Measurements from ENCODE around the gene SUSD1. TPM values are rescaled to one million over a fixed set of nuclear protein-coding genes. Genes with fewer than 3 reads are reported as not detected.

The SUSD1 gene
- total RNA-seq, 4 donors from 2014 or later, result 9.5 to 17.3 (median 13.6) TPM

GRCh38 chr9:112009656-112010055, 165.4 kb downstream of the SUSD1 start:
- intact Hi-C loops (cut with DNase I), result no loop called here
- TF ChIP-seq POLR2A (IDR thresholded peaks at IDR 0.05), result no peak
- TF ChIP-seq, protein P1, sequence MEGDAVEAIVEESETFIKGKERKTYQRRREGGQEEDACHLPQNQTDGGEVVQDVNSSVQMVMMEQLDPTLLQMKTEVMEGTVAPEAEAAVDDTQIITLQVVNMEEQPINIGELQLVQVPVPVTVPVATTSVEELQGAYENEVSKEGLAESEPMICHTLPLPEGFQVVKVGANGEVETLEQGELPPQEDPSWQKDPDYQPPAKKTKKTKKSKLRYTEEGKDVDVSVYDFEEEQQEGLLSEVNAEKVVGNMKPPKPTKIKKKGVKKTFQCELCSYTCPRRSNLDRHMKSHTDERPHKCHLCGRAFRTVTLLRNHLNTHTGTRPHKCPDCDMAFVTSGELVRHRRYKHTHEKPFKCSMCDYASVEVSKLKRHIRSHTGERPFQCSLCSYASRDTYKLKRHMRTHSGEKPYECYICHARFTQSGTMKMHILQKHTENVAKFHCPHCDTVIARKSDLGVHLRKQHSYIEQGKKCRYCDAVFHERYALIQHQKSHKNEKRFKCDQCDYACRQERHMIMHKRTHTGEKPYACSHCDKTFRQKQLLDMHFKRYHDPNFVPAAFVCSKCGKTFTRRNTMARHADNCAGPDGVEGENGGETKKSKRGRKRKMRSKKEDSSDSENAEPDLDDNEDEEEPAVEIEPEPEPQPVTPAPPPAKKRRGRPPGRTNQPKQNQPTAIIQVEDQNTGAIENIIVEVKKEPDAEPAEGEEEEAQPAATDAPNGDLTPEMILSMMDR (IDR thresholded peaks at IDR 0.05), result no peak
- WGBS, 2 donors, result 94% methylated on average over 3 of the region's 3 CpGs
- Histone ChIP-seq H3K27me3 (no peaks in the 10 kb centered on the region), H3K4me3 (replicated peaks in 1 of 3) (no peak overlapping the region), H3K9me3 (no peaks in the 10 kb centered on the region), H3K4me1 (peaks cover 14 to 19% of the 10 kb centered on the region in 2 donors), H3K27ac (no peak overlapping the region), H3K36me3 (no peaks in the 10 kb centered on the region)
- no peak for DNase-seq

DNA sequence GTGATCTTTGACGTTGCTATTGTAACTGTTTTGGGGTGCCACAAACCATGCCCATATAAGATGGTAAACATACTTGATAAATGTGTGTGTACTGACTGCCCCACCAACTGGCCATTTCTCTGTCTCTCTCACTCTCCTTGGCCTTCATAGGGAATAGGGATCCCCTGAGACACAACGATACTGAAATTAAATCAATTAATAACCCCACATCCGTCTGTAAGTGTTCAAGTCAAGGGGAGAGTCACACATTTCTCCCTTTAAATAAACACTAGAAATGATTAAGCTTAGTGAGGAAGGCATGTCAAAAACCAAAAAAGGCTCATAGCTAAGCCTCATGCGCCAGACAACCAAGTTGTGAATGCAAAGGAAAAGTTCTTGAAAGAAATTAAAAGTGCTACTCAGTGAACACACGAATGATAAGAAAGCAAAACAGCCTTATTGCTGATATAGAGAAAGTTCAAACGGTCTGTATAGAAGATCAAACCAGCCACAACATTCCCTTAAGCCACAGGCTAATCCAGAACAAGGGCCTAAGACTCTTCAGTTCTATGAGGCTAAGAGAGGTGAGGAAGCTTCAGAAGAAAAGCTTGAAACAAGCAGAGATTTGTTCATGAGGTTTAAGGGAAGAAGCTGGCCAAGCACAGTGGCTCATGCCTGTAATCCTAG, 167.4 kb downstream of the SUSD1 start:
- Histone ChIP-seq H3K9me3 (no peaks in the 10 kb centered on the region), H3K27me3 (no peaks in the 10 kb centered on the region), H3K4me1 (peaks cover 8 to 12% of the 10 kb centered on the region in 2 donors), H3K36me3 (no peaks in the 10 kb centered on the region), H3K27ac (no peak overlapping the region), H3K4me3 (replicated peaks in 1 of 3) (no peak overlapping the region)
- no peak for TF ChIP-seq POLR2A (IDR thresholded peaks at IDR 0.05)
- TF ChIP-seq, protein P1 (IDR thresholded peaks at IDR 0.05), result no peak
- DNase-seq, result no peak
- 78 to 84% methylated on average over 6 of the region's 6 CpGs for WGBS, 2 donors
- intact Hi-C loops (cut with DNase I), result no loop called here

GRCh38 chr9:112006361-112007020, 168.6 kb downstream of the SUSD1 start:
- H3K4me1 ChIP-seq, result no peaks in the 10 kb centered on the region
- H3K9me3 ChIP-seq, result no peaks in the 10 kb centered on the region
- TF ChIP-seq, protein P1 (IDR thresholded peaks at IDR 0.05), result no peak
- no peak for TF ChIP-seq POLR2A (IDR thresholded peaks at IDR 0.05)
- H3K4me3 ChIP-seq (replicated peaks in 1 of 3), result no peak overlapping the region
- no peak overlapping the region for H3K27ac ChIP-seq
- no peaks in the 10 kb centered on the region for H3K27me3 ChIP-seq
- WGBS, 2 donors, result 78 to 82% methylated on average over 11 of the region's 11 CpGs
- no peak for DNase-seq
- no peaks in the 10 kb centered on the region for H3K36me3 ChIP-seq
- intact Hi-C loops (cut with DNase I), result no loop called here

GRCh38 chr9:112005939-112006338, 169.2 kb downstream of the SUSD1 start:
- WGBS, 2 donors, result 61 to 65% methylated on average over 8 of the region's 8 CpGs
- Histone ChIP-seq H3K36me3 (no peaks in the 10 kb centered on the region), H3K4me1 (no peaks in the 10 kb centered on the region), H3K9me3 (no peaks in the 10 kb centered on the region), H3K27me3 (no peaks in the 10 kb centered on the region), H3K4me3 (replicated peaks in 1 of 3) (no peak overlapping the region), H3K27ac (no peak overlapping the region)
- DNase-seq, result no peak
- TF ChIP-seq, protein P1 (IDR thresholded peaks at IDR 0.05), result no peak
- TF ChIP-seq POLR2A (IDR thresholded peaks at IDR 0.05), result no peak
- intact Hi-C loops (cut with DNase I), result no loop called here

GRCh38 chr9:112003538-112003937, 171.6 kb downstream of the SUSD1 start:
- no peak overlapping the region for H3K4me3 ChIP-seq (replicated peaks in 1 of 3)
- TF ChIP-seq POLR2A (IDR thresholded peaks at IDR 0.05), result no peak
- no peaks in the 10 kb centered on the region for H3K27me3 ChIP-seq
- no peak for DNase-seq
- H3K36me3 ChIP-seq, result no peaks in the 10 kb centered on the region
- H3K9me3 ChIP-seq, result no peaks in the 10 kb centered on the region
- H3K27ac ChIP-seq, result no peak overlapping the region
- 96 to 98% methylated on average over 4 of the region's 4 CpGs for WGBS, 2 donors
- H3K4me1 ChIP-seq, result no peaks in the 10 kb centered on the region
- intact Hi-C loops (cut with DNase I), result no loop called here
